Posterior cingulate gyrus (tissue), 11 donors: Measurements from ENCODE around the gene POLDIP3.
"Not testable (repeated sequence)": the region's sequence is repeated elsewhere in the genome, so short reads cannot be mapped to it uniquely, and the experiment has no call there.

ENCODE experiments used
- DNase-seq, 10 donors: peaks; one replicate each; pipeline versions ENCODE4 v3.0.0 to v3.0.0-alpha.2; 2020 to 2021; ENCODE audit warnings: mixed read lengths in 3 of 10
- intact Hi-C: fragments of 100-400 bp; cut with DNase I; formaldehyde crosslinking; loops from one replicate; pipeline ENCODE4 v1.15.1; 2023

The POLDIP3 gene

DNA sequence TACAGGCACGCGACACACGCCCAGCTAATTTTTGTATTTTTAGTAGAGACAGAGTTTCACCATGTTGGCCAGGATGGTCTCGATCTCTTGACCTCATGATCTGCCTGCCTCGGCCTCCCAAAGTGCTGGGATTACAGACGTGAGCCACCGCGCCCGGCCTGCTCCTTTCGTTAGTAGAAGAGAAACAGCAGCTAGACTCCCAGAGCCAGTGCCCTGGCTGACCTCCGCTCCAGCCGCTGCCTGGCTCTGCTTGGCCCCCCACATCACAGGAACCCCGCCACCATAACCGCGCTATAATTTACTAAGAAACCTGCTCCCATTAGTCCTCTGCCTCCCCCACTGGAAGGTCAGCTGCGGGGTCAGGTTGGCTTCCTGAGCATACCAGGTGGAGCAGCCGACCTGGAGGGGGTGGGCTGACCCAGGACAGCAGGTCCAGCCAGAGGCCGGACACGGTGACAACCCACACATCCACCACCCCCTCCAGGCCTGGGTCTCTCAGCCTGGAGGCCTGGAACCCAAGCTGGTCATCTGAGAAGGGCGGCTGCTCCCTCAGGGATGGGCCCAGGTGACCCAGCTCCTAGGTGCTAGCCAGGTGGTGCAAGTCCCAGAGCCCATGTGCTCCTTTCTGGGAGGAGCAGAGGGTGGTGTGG lies 7.5 kb upstream of the POLDIP3 start:
- DNase-seq: no peak

DNA sequence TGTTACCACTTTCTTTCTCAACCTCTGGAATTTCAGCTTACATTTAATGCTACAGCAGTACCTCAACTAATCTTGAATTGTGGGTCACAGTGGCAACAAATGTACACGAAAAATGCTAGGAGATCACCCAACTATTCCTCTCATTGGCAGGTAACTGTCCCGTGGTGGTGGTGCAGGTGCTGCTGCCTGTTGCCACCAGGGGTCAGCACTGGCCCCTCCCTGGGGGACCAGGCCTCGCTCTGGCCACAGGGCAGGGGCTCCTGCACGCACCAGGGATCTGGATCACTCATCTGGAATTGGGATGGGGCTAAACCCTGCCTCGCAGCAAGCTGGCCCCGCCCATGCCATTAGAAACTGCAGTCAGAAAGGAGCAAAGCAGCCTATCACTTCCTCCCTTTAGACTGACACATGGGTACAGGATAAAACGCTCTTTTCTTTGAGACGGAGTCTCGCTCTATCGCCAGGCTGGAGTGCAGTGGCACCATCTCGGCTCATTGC lies 6.9 kb upstream of the POLDIP3 start:
- intact Hi-C loops: no loop called here
- peak in 4 of 10 donors; percentile 31 to 56 (median 47) for DNase-seq

More for the DNA sequence above, 7.5 kb upstream of the POLDIP3 start:
- intact Hi-C loops: no loop called here

DNA sequence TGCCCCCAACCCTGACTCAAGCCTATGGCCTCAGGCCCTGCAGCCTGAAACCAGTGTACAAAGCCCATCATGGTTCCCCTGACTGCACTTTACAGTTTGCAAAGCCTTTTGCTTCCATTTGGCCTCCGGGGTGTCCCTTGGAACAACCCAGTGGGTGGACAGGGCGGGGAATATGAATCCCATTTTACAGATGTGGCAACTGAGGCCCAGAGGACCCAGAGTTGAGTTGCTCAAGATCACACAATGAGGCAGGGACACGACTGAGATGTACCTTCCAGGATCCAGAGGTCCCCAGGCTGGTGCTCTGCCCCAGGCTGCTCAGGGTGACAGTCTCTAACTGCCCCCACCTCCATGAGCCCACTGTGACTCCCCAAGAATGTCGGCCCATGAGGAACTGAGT lies 5.4 kb upstream of the POLDIP3 start:
- DNase-seq: no peak
- intact Hi-C loops: no loop called here

DNA sequence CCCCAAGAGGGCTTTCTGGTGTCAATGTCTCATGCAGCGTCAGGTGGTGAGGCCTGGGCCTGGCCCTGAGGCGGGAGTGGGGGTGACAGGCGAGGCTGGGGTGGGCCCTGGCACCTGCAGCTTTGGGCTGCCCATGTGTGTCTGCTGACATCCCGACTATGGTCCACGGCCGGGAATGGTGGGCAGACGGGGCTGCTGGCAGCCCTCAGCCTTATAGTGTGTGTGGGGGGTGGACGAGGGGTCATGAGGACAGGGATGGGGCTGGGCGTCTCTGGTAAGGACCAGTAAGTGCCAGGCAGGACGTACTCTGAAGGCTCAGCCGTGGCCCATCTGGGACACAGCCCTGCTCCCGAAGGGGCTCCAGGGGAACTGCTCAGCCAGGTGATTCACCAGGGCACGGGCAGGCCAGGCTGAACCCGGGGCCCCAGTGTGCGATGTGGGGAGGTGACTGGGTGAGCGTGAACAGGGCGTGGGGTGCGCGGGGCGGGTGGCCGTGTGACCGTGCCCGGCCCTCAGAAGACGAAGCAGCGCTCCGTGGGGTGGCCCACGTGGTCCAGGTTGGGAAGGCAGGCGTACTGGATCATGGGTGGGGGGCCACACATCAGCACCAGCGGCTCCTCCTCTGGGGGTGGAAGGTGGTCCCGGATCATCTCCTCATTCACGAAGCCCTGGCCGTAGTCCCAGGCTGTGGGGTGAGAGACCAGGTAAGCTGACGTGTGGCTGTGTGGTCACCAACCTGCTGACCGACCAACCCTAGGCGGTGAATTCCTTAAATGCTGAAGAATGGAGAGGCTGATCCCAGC lies 4.8 kb upstream of the POLDIP3 start:
- intact Hi-C loops: no loop called here
- DNase-seq: no peak

DNA sequence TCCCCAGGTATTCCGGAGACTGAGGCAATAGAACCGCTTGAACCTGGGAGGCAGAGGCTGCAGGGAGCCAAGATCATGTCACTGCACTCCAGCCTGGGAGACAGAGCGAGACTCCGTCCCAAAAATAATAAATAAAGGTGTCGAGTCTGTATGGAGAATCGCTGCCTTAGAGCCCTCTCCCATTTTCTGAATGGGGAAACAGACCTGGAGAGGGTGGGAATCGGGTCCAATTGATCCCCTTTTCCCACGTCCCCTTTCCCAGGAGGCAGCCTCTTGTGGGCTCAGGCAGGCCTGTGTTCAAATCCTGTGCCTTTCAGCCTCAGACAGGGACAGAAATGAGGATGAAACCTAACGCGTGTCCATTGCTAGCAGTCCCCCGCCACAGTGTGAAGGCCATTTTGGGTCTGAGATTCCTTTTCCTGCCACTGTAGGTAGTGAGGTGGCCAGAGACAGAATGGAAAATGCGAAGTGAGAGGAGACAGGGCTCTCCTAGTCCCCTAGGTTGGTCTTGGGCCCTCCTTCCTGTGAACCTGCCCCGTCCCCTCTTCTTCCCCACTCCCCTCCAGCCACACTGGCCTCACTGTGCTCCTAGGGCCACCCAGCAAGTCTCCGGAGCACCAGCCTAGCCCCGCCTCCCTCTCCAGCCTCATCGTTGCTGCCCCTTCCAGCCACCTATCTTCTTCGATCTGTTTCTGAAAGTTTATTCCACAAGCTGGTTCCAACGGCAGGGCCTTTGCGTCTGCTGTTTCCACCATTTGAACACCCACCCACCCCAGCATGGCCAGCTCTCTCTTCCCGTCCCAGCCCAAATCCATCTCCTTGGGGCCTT lies 2.7 kb upstream of the POLDIP3 start:
- DNase-seq: peak in 2 of 10 donors; percentile 44 to 80
- intact Hi-C loops: no loop called here

DNA sequence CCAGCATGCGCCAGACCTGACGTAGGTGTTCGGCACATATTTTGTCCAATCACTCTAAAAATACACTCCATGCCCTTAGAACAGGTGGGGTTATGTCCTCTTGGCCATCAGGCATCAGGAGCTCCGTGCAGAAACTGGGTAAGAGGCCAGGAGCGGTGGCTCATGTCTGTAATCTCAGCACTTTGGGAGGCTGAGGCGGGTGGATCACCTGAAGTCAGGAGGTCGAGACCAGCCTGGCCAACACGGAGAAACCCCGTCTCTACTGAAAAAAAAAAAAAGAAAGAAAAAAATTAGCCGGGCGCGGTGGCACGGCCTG lies 1.1 kb upstream of the POLDIP3 start:
- intact Hi-C loops: loop anchor here (2.0 kb wide), 1 partner anchor 33 kb away; the partner anchor contains the start of gene CYB5R3
- DNase-seq: peak in 3 of 10 donors; percentile 59 to 65 (median 59)

DNA sequence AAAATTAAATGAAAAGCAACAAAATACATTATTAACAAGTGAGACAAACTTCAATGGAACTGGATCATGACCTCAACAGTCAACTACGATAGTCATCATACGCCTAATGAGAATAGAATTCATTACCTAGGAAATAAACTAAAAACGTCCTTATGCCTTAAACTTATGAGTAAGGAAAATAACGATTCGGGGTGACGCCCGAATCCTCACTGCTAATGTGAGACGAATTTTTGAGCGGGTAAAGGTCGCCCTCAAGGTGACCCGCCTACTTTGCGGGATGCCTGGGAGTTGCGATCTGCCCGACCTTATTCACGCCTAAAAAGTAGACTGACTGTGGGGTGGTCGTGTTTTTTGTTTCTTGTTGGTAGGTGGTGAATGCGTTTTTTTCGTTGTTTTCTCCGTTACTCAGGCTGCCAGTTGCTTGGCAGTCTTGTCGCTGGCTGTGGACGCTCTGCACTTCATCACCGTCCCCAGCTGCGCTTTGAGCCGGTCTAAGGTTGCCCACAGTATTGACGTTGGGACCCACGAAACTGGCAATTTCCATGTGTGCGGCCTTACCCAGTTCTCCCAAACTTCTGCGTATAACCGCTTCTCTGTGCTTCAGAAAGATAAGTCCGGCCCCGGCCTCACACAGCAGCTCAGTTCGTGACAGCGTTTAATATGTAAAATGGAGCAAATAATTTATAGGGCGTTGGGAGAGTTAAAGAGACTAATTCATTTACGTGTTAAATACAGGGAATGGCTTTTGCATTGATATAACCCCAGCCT lies 593 bp upstream of the POLDIP3 start:
- intact Hi-C loops: loop anchor here (2.0 kb wide), 1 partner anchor 34 kb away; the partner anchor contains the start of gene CYB5R3
- peak; percentile 57 to 95 (median 70) for DNase-seq

DNA sequence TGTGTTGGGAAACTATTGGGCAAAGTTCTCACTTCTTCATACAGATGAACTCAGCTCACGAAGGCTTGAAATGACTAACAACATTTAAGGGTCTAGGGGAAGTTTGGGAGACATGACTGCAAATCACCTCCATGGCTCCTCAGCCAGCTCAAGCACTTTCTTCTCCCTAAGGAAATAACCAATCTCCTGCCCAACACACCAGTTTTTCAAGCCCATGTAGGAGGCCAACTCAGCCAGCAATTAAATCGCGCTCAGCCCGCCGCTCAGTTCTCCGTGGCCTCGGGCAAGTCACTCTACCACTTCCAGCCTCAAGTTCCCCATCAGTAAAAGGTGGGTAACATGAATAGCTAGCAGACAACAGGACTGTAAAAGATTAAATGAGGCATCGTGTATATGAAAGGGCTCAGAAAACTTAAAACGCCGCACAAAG lies 796 bp downstream of the POLDIP3 start:
- intact Hi-C loops: loop anchor here (2.0 kb wide), 1 partner anchor 35 kb away; the partner anchor contains the start of gene CYB5R3
- DNase-seq: peak in 1 of 10 donors; percentile 66

DNA sequence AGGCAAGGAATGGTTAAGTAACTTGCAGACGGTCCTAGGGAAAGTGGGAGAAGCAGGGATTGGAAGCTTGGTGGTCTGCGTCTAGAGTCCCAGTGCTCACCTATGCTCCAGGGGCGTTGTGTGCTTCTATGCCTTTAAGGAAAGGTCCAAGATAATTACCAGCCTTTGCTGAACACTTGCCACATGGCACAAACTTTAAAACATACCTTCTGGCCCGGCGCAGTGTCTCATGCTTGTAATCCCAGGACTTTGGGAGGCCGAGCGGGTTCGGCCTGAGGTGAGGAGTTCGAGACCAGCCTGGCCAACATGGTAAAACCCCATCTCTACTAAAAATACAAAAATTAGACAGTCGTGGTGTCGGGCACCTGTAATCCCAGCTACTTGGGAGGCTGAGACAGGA lies 2.3 kb downstream of the POLDIP3 start:
- intact Hi-C loops: no loop called here
- peak in 1 of 10 donors; percentile 58 for DNase-seq

DNA sequence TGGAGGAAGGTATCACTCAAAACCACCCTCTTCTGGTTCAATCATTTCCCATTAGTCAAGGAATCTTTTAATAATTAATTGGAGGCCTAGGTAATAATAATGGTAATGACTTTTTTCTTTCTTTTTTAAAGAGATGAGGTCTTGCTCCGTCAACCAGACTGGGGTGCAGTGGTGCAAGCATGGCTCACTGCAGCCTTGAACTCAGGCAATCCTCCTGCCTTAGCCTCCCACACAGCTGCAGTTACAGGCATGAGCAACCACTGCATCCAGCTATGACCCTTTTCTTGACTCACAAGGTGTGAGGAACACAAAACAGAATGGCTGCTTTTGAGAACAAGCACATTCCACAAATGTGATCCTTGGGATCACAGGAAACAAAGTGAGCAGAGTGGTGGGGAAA lies 3.6 kb downstream of the POLDIP3 start:
- DNase-seq: peak in 1 of 10 donors; percentile 29
- intact Hi-C loops: no loop called here

DNA sequence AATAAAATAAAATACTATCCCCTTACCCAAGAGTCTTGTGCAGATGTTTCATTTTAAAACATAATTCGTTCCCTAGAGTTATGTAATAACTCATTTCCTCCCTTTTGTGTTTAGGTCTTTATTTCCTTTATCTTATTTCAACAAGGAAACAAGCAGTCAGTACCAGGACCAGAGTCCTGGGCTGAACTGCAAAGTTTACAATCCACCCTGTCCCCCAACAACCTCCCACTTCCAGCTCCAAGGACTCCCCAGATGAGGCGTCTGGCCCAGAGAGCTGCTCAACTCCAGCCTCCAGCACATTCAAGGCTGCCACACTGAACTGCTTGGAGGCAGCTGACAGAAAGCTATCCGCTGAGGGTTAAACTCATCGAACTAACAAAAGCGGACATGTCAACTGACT lies 4.5 kb downstream of the POLDIP3 start:
- intact Hi-C loops: no loop called here
- DNase-seq: peak in 1 of 10 donors; percentile 59

DNA sequence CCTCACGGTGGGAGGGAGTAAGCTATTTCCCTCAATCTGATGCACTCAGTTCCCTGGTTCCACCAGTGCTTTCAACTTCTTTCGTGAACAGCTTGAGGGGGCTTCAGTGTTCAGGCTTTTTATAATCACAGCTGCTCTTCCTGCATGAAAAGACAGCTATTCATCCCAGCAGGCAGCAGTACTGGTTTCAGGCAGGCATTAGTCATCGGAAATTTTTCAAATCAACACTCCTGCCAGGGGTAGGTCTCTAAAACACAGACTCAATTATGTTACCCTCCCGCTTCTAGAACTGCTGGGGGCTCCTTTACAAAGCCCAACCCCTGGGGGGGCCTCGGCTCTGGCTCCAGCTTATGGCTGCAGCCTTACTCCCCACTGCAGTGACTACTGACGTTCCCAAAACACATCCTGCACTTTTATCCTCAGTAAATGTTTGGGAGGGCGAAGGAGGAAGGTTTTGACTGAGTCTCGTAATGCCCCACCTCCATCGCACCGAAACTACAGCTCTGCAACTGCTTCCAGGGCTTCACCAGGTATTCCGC lies 5.8 kb downstream of the POLDIP3 start:
- intact Hi-C loops: no loop called here
- DNase-seq: peak in 7 of 10 donors; percentile 25 to 92 (median 59)

DNA sequence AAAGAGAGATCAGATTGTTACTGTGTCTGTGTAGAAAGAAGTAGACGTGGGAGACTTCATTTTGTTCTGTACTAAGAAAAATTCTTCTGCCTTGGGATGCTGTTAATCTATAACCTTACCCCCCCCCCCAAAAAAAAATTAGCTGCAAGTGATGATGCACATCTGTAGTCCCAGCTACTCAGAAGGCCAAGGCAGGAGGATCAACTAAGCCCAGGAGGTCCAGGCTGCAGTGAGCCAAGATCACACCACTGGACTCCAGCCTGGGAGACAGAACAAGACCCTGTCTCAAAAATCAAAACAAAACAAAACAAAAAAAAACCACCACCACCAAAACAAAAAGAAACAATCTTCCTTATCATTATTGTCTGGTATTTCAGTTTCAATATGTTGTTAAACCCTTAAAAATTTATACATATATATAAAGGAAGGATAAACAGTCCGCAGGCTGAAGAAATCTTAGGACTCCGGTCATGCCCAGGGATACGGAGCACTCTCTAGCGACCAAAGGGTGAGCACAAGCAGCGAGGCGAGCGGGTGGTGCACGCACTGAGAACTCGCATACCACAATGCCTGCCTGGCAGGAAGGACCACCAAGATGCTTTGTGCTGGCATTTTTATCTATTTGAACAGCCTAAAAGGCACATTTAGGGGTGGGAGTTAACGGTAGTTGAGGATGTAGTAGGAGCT lies 6.4 kb downstream of the POLDIP3 start:
- DNase-seq: peak in 7 of 10 donors; percentile 30 to 89 (median 47)
- intact Hi-C loops: no loop called here

DNA sequence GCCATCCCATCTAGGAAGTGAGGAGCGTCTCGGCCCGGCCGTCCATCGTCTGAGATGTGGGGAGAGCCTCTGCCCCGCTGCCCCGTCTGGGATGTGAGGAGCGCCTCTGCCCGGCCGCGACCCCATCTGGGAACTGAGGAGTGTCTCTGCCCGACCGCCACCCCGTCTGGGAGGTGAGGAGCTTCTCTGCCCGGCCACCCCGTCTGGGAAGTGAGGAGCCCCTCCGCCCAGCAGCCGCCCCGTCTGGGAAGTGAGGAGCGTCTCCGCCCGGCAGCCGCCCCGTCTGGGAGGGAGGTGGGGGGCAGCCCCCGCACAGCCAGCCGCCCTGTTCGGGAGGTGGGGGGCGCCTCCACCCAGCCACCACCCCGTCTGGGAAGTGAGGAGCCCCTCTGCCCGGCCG lies 7.0 kb downstream of the POLDIP3 start:
- intact Hi-C loops: not testable (repeated sequence)
- peak in 2 of 10 donors; percentile 53 to 85 for DNase-seq

DNA sequence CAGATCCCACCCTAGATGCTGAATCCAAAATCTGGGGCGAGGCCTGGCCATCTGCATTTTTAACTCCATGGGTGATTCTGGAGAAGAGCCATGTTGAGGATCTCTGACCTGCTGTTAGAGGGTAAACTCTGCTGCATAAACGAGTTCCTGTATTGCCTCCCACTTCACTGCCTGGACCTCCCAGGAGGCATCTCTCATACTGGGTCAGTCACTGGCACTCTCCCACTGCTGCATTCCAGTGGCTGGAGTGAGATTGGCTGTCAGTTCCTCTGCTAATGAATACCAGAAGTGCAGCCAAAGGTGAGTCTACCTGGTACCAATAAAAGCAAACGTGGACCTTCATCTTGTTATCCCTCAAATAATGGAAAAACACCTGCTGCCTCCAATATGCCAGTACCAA lies 10.3 kb downstream of the POLDIP3 start:
- intact Hi-C loops: no loop called here

DNA sequence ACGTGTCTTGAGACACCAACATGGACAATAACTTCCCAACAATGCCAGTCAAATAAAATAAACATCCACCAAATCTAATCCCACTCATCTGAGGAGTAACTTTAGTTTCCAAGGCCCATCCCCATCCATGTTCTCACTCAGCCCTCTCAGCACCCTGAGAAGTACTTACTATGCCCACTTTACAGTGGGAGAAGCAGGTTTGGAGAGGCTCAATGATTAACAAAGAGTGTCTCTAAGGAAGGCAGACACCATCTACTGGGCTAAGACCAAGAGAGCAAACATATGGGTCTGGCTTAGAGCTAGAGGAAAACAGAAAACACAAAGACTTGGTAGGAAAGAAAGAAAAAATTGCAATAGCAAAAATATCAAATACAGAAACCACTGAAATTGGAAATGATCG lies 11.3 kb downstream of the POLDIP3 start:
- DNase-seq: no peak
- intact Hi-C loops: no loop called here

More for the DNA sequence above, 10.3 kb downstream of the POLDIP3 start:
- DNase-seq: peak in 1 of 10 donors; percentile 18

DNA sequence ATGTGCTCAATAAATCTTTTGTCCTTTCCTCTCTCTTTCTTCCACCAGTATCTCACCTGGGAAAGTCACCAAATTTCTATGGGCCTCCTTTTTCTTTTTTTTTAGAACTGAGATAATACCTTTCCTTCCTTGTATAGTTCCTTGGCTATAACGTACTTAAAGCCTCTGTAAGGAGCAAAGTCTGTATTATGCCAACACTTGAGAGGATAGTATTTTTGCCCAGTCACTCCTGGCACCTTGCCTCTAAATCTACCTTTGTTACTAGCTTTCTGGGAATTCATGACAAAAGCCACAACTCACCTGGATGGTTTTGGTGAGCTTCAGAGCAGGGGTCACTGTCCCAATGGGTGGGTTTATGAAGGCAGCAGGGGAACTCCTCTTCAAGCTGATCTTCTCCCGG lies 12.2 kb downstream of the POLDIP3 start:
- intact Hi-C loops: no loop called here
- no peak for DNase-seq

DNA sequence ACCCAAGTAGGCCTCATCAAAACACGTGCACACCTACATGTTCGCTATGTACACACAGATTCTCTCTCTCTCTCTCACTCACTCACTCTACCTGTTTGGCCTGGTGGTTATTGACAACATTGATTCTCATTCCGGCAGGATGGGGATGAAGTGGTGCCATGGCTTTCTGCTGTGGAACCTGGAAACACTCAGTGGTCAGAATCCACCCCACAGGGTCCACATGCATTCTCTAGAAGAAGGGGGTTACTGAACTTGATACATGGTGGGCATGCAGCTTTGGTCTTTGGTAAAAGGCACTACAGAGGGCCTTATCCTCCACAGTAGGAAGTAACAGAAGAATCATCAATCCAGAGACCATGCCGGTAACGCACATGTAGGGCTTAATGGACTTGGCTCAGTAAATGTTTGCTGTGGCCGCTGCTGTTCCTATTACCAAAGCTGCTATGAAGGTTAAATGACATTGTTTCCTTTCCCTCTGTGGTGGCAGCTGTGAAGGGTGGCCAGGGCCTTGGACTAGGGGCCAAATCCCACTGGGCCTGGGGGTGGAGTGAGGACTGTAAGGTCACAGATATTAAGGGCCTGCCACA lies 12.7 kb downstream of the POLDIP3 start:
- intact Hi-C loops: no loop called here
- DNase-seq: peak in 2 of 10 donors; percentile 9 to 36
